A673 (cell line): Measurements from ENCODE around the gene SLC4A7.

ENCODE experiments used
- EZH2 ChIP-seq: fragments of 200-600 bp; sonication (generic); IDR thresholded peaks from 2 replicates; pipeline ENCODE4 v1.6.1; 2017; ENCODE audit warnings: borderline replicate concordance, low read depth, mild to moderate bottlenecking, mixed read lengths, antibody characterized with exemption, low read length; ENCODE audit not compliant: poor library complexity, severe bottlenecking
- TF ChIP-seq, protein P1 (sequence below): fragments of 300-800, 200-600 bp; sonication (generic); conservative IDR thresholded peaks from 2 replicates; pipeline ENCODE4 v1.5.1; 2017; ENCODE audit warnings: low read depth, mild to moderate bottlenecking, antibody characterized with exemption, low read length, moderate library complexity, mixed read lengths

DNA sequence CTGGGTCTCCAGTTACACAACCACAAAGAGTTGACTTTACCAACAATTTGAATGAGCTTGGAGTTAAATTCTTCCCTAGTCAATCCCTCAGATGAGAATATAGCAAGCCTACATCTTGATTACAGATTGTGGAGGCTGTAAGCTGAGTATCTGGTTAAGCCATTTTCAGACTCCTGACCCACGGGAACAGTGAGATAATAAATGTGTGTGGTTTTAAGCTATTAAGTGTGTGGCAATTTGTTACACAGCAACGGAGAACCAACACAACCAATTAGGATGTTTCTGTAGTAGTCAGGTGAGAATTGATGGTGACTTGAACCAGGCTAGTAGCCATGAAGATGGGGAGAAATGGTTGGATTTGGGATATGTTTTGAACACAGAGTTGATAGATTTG lies 37.7 kb upstream of the SLC4A7 start:
- TF ChIP-seq, protein P1, sequence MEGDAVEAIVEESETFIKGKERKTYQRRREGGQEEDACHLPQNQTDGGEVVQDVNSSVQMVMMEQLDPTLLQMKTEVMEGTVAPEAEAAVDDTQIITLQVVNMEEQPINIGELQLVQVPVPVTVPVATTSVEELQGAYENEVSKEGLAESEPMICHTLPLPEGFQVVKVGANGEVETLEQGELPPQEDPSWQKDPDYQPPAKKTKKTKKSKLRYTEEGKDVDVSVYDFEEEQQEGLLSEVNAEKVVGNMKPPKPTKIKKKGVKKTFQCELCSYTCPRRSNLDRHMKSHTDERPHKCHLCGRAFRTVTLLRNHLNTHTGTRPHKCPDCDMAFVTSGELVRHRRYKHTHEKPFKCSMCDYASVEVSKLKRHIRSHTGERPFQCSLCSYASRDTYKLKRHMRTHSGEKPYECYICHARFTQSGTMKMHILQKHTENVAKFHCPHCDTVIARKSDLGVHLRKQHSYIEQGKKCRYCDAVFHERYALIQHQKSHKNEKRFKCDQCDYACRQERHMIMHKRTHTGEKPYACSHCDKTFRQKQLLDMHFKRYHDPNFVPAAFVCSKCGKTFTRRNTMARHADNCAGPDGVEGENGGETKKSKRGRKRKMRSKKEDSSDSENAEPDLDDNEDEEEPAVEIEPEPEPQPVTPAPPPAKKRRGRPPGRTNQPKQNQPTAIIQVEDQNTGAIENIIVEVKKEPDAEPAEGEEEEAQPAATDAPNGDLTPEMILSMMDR = no peak
- no peak for TF ChIP-seq EZH2
